ENCODE data around the gene B3GLCT.
"Not testable (repeated sequence)": the region's sequence is repeated elsewhere in the genome, so short reads cannot be mapped to it uniquely, and the experiment has no call there.

B3GLCT gene

DNA sequence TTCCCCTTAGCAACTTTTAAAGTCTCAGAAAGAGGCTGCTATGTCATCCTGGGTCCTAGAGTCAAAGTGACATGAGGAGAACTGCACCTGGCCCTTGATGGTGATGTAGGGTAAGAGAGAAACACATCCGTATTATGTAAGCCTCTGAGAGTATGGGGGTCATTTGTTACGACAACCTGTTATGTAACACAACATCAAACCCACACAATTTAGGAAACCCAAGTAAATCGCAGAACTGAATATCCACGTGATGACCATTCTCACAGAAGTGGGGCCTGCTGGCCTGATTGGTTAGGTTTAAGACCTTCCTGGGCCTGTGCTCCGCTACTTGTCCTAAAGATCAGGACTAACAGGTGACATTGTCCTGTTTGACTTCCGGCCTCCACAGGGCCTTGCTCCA is 15.3 kb upstream of the B3GLCT start:
- no peak for DNase-seq (ENCODE audit: low spot score)

DNA sequence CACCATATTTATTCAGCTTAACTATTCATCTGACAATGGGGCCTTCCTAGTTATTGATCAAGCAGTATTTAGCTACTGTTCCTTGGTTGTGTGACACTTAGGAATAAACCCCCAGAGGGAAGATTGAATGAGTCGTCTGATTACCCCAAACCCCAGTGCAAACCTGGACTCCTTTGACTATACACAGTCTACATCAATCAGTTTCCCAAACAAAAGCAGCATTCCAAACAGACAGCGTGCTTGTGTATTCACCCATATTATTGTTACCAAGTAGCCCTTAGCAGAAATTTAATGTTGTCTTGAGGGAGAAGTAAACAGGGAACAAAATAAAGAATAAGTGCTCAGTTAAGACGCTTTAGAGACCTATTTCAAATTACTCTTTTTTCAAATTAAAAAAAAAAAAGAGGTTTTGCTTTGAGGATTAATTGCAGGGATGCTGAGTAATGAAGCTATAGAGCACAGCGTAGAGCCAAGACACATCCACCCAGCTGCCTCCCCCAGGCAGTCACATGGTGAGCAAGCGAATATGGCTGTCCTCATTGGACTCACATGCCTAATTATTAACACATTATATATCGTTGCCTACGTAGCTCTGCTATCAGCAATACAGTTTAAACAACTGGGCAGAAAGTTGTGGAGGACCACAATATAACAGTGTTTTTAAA is 14.7 kb upstream of the B3GLCT start:
- no peak for DNase-seq (ENCODE audit: low spot score)

DNA sequence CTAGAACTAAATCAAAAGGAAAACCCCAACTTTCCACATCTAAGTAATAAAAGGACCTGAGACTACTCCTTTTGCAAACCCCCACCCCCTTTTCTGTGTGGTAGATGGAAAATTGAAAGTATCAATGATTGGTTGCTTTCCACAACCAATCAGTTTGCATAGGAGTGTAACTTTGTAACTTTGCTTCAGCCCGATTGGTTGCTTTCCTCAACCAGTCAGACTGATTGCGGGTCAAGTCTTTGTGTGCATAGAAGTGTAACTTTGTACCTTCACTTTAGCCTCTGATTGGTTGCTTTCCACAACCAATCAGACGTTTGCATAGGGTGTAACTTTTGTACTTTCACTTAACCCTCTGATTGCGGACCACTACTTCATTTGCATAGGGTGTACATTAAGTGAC is 8.0 kb upstream of the B3GLCT start:
- no peak for DNase-seq (ENCODE audit: low spot score)

DNA sequence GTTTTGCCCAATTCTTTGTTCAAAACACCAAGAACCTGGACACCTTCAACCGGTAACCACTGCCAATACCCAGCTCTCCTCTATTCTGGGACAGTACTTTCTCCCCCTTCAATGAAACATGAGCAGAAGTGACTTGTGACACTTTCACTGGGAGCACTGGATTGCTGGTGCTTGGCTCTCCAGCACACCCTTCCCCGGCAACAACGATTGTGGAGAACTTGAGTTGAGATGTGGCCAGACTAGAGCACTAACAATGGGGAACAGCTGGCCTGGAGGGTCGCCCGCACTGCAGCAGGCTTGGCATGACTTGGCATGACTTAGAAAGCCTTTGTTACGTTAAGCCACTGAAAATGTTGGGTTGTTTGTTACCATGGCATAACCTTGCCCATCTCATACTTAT is 7.5 kb upstream of the B3GLCT start:
- DNase-seq (ENCODE audit: low spot score) = no peak

DNA sequence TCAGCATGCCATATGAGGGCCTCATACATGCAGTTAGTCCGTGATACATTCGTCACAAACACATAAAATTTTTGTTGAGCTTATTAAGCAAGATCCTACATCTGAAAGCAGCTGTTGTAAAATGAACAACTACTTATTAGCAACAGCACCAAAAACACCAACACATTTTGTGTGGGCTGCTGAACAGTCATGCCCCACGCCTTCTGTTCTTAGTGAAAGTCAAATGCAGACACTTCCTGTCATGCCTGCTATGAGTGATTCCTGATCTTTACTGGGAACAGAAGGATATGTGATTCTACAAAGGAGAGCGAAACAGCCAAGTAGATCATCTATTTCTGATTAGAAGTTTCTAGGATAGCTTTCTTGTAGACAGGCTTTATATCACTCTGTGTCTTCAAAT is 4.2 kb upstream of the B3GLCT start:
- no peak for DNase-seq (ENCODE audit: low spot score)

DNA sequence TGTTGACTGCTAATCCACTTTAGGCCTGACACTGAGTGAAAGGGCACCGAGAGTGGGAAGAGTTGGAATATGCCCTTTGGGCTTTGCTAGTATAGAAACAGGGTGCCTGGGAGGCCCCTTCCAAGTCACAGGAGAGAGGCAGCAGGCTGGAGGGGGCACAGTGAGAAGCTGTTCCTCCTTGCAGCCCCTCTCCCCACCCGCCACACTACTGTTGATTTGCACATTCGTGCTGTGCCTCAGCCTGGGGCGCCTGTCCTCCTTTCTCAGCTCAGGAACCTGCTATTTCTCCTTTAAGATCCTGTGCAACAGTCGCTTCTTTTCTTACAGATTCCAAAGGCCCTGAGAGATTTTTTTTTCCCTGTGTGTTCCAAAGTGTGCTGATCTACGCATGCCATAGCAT is 2.8 kb upstream of the B3GLCT start:
- no peak for DNase-seq (ENCODE audit: low spot score)

DNA sequence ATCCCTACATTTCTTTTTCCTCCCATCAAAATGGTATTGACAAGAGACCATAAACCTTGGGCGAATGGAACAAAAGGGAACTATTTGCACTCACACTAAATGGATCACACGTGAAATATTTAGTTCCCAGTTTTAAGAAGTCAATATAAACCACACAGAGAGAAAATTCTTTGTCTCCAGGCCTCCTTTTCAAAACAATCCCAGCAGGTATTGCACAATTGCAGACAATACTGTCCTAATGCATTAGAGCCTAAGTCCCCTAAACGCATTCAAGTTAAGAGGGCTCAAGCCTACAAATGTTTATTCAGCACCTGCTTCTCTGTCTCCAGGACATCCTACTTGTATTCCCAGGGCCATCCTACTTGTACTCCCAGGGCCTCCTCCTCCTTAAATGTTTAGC is 1.3 kb upstream of the B3GLCT start:
- DNase-seq (ENCODE audit: low spot score) = no peak

DNA sequence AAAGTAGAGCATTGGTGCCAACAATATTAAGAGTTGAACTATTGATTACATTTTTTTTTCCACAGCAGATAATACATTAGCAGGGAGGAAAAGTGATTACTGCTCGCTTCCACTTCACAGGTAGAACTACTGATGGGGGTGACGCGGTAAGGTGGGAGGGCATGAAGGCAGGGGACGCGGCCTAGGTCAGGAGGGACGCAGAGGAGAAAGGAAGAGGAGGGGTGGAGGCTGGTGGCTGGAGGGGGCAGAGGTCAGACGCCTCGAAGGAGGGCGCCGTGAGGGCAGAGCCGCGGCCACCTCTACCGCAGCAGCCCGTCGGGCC is 287 bp upstream of the B3GLCT start:
- no peak for DNase-seq (ENCODE audit: low spot score)

DNA sequence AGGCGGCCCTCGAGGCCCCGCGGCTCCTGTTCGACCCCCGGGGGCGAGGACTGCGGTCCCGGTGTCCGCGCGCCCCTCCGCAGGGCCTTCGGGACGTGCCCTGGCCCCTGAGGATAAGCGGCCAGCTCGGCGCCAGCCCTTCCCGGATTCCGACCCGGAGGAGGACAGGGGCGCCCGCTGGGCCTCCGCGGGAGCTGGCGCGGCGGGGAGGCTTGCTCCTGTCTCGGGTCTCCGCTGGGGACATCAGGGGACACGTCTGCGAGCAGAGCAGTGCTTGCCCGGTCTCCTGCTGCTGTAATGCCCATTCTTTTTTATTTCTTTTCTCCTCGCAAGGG is 829 bp downstream of the B3GLCT start:
- no peak for DNase-seq (ENCODE audit: low spot score)

DNA sequence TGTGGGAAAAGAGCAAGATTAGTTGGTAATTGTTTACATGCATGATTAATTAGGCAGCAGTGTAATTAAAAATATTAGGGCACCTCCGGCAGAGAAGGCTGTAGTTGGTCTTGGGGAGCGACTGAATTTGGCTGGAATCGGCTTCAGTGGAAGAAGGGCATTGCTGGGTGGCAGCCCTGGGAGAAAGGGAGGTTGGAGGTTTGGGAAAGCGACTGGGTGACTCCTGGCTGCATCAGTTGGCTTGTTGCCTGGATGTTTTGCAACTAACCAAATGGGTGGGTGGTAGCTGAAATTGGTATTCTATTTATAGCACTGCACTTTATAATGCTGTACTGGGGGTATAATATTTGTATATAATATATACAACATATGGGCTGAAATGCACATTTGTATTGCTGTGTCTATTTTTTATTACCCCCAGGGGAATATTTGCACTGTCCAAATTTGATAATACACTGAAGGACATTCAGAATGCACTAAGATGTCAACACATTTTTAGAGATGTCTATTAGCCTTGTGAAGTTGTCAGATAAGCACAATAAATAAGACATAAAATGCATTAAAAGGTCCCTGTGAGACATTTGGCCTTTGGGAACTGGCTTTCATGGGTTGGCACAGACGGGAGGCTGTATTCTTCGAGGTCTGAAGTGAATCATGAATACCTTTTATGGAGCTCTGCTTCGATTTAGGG is 1.7 kb downstream of the B3GLCT start:
- DNase-seq (ENCODE audit: low spot score) = peak; percentile 66

DNA sequence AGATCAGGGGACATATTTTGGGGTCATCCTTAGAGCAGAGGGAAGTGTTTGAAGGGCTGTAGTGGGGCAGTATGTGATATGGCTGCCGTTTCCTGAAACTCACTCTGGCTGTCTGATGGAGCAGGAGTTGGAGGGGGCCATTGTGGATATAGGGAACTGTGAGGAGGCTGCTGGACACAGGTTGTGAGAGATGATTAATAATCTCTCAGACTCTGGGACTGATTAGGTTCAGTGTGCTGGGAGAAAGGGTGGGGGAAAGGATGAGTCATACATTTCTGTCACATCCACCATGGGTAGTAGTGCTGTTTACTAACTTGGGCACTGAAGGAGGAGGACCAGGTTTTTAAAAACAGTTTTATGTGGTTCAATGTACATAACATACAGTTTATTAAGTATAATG is 4.8 kb downstream of the B3GLCT start:
- peak; percentile 69 for DNase-seq (ENCODE audit: low spot score)

DNA sequence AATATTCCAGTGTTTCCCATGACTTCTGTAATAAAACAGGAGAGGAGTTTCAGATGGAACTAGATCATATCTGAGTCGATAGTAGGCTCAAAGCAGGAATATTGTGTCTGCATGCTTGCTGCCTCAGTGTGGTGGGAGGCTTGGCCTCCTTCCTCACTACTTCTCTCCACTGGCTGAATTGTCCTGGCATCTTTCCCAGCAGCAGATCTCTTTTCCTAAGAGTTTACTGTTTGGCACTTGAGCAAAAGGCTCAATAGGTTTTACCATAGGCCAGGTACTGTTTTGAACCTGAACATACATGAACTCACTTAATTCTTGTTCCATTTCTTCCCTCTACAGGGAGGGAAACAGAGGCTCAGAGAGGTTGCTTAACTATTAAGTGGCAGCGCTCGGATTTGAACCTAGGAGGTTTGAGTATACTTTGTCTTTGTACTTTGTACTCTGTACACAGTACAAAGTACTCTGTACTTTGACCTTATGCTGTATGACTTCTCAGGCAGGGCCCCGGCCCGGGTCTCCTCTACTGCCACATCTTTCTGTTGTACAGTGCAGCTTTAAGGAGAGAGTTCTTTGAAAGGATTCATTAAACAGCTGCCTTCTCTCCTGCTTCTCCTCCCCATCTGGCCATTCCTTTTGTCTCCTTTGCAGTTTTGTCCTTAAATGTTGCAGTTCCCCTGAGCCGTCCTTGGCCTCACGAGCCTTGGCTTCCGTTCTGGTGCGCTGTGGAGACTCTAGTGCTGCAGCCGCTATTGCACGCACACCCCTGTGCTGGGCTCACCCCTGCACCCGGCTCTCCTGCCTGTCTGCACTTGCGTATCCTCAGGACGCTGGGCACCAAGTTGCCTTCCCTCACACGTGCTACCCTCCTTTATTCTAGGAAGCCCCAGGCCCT is 8.1 kb downstream of the B3GLCT start:
- peak; percentile 73 for DNase-seq (ENCODE audit: low spot score)

DNA sequence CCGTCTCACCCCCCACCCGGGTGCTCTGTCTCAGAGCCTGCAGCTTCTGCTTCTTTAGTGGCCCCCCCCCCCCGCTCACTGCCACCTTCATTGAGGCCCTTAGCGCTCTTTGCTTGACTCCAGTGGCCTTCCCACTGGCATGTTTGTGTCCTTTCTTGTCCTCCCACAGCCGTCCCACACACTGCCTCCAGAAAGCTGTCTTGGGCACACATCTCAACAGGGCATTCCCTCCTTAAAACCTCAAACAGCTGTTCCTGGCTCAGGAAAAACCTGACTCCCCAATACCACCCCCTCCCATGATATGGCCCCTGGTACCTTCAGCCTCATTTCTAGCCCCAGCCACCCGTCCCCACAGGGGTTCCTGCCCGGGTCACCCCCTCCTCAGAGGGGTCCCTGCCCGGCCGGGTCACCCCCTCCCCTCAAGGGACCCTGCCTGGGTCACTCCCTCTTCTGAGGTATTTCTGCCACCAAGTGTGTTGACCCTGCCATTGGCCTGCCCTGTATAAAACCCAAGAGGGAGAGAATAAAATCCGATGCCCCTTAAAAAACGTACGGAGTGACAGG is 8.9 kb downstream of the B3GLCT start:
- no peak for DNase-seq (ENCODE audit: low spot score)

DNA sequence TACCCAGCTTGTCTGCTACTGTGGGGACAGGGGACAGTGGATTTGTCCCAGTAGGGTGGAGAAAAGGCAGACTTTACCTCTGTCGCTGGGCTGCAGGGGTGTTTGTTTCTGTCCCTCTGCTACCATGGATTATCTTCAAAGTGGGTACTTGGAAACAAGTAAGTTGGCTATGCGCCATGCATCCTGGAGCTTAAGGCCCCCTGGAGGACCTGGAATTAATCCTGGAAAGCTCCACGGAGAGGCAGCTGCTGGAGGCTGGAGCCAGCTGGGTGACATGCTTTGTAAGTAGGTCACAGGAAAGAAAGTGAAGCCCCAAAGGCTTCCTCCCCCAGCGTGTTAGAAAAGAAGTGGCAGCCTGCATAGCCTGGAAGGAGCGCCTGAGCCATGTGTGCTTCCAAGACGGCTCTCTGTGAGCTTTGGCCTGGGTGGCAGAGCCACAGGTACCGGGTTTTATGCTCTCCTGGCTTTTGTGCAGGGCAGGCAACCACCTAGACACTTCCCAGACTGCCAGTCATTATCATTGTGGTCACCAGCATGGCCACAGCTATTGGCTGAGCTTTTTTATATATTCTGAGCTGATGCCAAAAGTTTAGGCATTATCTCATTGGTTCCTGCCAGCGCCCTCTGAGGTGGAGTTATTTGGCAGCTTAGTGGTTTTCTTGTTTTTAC is 9.5 kb downstream of the B3GLCT start:
- DNase-seq (ENCODE audit: low spot score) = peak; percentile 68

DNA sequence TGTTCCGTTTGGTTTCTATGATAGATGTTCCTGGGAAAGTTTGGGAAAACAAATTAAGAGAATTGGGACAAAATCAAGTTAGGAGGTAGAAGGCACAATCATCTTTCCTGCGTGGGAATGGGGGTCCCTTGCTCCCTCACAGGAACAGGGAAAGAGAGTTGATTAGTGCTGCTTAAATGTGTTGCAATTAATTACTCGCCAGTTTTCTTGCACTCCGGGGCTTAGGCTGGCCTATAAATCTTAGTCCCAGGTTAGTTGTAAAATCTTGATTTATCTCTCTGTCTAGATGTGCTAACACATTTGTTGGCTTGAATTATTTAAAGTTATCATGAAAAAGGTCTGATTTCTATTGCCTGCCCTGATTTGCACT is 10.1 kb downstream of the B3GLCT start:
- no peak for DNase-seq (ENCODE audit: low spot score)

DNA sequence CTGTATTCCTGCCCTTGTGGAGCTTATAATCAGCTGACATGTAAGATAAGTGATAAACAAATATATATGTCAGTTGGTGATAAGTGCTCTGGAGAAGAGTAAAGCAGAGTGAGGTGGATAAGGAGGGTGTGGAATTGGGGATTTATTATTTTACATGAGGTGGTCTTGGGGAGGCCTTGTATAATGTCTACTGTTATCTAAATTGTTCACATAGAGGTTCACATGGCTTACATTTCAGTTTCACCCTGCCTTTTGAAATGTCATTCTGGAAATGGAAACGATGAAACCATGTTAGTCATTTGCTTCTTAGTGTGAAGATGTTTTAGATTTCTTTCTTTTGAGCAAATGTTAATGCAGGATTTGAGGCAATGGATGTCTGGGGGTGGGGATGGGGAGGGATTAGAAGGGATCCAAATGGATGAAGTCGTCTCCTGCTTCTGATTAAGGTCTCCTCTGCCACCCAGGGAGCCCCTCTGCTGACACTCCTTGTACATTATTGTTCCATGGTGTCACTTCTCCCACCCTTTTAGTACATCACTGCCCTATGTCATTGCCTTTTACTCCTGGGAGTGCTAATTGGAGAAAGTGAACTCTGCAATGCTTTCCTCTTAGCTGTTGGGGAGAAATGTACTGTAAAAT is 14.0 kb downstream of the B3GLCT start:
- DNase-seq (ENCODE audit: low spot score) = peak; percentile 26

DNA sequence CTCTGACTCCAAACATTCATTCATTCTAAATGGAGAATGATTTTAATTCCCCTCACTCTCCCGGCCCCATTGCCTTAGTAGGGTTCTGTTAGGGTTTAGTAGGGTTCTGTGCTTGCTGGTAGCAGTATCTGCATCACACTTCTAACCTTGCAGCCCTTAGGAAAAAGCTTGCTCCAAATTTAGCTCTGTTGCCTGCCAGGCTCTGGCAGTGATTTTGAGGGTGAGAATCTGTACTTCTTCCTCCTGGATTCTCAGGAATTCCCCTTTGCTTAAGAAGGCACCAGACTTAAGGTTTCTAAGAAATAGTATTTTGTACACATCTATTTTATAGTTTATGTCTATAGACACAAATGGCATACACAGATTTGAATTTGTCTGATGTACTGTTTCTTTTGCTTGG is 14.7 kb downstream of the B3GLCT start:
- DNase-seq (ENCODE audit: low spot score) = peak; percentile 19

DNA sequence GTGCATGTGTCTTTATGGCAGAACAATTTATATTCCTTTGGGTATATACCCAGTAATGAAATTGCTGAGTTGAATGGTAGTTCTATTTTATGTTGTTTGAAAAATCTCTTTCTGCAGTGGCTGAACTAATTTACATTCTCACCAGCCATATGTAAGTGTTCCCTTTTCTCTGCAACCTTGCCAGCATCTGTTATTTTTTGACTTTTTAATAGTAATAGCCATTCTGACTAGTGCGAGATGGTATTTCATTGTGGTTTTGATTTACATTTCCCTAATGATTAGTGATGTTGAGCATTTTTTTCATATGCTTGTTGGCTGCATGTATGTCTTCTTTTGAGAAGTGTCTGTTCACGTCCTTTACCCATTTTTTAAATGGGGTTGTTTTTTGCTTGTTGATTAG is 17.1 kb downstream of the B3GLCT start:
- DNase-seq (ENCODE audit: low spot score) = not testable (repeated sequence)

DNA sequence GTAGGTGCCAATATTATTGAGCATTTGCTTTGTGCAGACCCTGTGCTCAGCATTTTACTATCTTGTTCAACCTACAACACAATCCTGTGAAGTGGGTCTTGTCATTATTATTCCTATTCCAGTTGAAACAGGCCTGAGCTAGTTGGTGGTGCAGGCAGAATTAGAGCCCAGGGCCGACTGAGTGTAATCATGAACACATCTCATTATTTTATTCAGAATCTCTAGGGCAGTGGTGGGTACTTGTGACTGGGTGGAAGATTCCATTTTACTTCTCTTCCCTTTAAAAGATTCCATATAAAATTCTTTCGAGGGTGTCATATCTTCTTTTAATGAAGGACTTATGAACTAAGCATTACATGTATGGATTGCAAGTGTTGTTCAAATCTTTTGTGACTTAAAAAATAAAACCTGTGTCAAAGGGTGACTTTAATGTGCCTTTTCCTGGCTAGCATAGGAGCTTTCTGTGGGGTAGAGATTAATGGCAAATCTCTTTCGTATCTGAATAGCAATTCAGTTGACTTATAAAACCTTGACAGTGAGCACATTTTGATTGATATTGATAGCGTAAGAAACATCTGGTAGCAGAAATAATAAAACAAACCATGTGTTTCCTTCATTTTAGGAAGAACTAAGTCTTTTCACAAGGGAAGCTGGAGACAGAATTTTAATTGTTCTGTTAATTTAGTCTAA is 20.3 kb downstream of the B3GLCT start:
- DNase-seq (ENCODE audit: low spot score) = no peak

DNA sequence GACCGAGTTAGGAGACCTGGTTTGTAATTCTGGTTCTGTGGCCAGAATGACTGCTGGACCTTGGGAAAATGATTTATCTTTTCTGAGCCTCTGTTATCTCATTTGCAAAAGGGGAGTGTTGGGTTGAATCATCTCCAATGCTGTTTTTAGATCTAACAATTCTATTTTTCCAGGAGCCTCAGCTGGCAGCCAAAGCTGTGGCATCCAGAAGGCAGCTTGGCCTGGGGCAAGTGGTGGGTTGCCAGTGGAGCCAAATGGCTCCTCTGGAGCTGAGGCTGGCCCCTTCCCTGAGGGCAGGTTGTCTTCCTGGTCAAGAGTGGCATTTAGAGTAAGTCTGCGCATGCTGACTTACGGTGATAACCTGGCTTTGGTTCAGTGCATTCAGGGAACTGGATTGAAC is 21.3 kb downstream of the B3GLCT start:
- no peak for DNase-seq (ENCODE audit: low spot score)

DNA sequence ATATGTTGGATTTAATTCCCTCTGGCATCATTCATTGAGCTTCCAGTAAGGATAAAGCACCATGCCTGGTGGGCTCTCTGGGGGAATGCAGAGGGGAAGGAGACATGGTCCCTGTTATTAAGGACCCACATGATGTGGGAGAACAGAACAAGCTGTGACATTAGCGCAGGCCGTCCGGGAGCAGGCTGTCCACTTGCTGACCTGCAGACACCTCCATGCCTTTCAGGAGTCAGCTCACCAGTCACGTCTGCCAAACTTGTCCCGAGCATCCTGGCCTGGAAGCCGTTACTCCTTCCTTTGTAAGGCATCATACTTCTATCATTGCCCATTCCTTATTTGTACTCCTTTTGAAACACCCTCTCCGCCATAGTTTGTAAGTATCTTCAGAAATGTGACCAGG is 23.4 kb downstream of the B3GLCT start:
- DNase-seq (ENCODE audit: low spot score) = no peak

All from GM03348 (cell line).